ENCODE data around the gene MRPS15. TPM values are rescaled to one million over a fixed set of nuclear protein-coding genes. Genes with fewer than 3 reads are reported as not detected.

MRPS15 gene
- total and polyA plus RNA-seq, 4 donors = 41.8 to 95.0 (median 59.8) TPM

- no peak overlapping the region for H3K9ac ChIP-seq (ENCODE audit: low read depth in 1 of 2, low read length in 2 of 2)
- H3K27ac ChIP-seq (ENCODE audit: low read depth in 1 of 2, low read length in 2 of 2) = no peak overlapping the region
- H3K9me3 ChIP-seq (ENCODE audit: control insufficient read depth in 4 of 4, low read length in 3 of 4) = no peaks in the 10 kb centered on the region
- no peak overlapping the region for H3K4me3 ChIP-seq (ENCODE audit: low read depth in 1 of 3, low read length in 3 of 3)
- TF ChIP-seq, protein P1, sequence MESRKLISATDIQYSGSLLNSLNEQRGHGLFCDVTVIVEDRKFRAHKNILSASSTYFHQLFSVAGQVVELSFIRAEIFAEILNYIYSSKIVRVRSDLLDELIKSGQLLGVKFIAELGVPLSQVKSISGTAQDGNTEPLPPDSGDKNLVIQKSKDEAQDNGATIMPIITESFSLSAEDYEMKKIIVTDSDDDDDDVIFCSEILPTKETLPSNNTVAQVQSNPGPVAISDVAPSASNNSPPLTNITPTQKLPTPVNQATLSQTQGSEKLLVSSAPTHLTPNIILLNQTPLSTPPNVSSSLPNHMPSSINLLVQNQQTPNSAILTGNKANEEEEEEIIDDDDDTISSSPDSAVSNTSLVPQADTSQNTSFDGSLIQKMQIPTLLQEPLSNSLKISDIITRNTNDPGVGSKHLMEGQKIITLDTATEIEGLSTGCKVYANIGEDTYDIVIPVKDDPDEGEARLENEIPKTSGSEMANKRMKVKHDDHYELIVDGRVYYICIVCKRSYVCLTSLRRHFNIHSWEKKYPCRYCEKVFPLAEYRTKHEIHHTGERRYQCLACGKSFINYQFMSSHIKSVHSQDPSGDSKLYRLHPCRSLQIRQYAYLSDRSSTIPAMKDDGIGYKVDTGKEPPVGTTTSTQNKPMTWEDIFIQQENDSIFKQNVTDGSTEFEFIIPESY (IDR thresholded peaks at IDR 0.05) = no peak
- no peak for TF ChIP-seq REST (IDR thresholded peaks at IDR 0.05)
- TF ChIP-seq, protein P2, sequence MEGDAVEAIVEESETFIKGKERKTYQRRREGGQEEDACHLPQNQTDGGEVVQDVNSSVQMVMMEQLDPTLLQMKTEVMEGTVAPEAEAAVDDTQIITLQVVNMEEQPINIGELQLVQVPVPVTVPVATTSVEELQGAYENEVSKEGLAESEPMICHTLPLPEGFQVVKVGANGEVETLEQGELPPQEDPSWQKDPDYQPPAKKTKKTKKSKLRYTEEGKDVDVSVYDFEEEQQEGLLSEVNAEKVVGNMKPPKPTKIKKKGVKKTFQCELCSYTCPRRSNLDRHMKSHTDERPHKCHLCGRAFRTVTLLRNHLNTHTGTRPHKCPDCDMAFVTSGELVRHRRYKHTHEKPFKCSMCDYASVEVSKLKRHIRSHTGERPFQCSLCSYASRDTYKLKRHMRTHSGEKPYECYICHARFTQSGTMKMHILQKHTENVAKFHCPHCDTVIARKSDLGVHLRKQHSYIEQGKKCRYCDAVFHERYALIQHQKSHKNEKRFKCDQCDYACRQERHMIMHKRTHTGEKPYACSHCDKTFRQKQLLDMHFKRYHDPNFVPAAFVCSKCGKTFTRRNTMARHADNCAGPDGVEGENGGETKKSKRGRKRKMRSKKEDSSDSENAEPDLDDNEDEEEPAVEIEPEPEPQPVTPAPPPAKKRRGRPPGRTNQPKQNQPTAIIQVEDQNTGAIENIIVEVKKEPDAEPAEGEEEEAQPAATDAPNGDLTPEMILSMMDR (IDR thresholded peaks at IDR 0.05; ENCODE audit: low read depth, low read length, missing input control) = no peak
- no peak for TF ChIP-seq NR2F2 (IDR thresholded peaks at IDR 0.05)
- TF ChIP-seq MAX (IDR thresholded peaks at IDR 0.05) = no peak
- no peak for TF ChIP-seq RAD21 (IDR thresholded peaks at IDR 0.05)
- no peak for TF ChIP-seq HNF4G (IDR thresholded peaks at IDR 0.05)
- TF ChIP-seq YY1 (IDR thresholded peaks at IDR 0.05) = no peak
- TF ChIP-seq FOXA1 (IDR thresholded peaks at IDR 0.05) = no peak
- TF ChIP-seq EGR1 (IDR thresholded peaks at IDR 0.05; ENCODE audit: low read depth in 2 of 2) = no peak
- TF ChIP-seq FOXA2 (IDR thresholded peaks at IDR 0.05) = no peak
- no peak for TF ChIP-seq TAF1 (conservative IDR thresholded peaks at IDR 0.05)
- no peak for TF ChIP-seq ATF3 (IDR thresholded peaks at IDR 0.05)
- no peak for TF ChIP-seq JUND (IDR thresholded peaks at IDR 0.05)
- TF ChIP-seq GABPA (IDR thresholded peaks at IDR 0.05 in 1 of 2, conservative IDR thresholded peaks at IDR 0.05 in 1 of 2) = no peak
- no peak for TF ChIP-seq RXRA (IDR thresholded peaks at IDR 0.05)
- TF ChIP-seq SP1 (IDR thresholded peaks at IDR 0.05) = no peak
- no peaks in the 10 kb centered on the region for H3K4me1 ChIP-seq (ENCODE audit: control insufficient read depth in 4 of 4, insufficient read depth in 4 of 4, low read length in 3 of 4)
- WGBS = 93% methylated on average over 9 of the region's 9 CpGs
- no peaks in the 10 kb centered on the region for H3K36me3 ChIP-seq (ENCODE audit: control insufficient read depth in 4 of 4, insufficient read depth in 3 of 4, low read depth in 1 of 4, low read length in 3 of 4)
- no peaks in the 10 kb centered on the region for H3K27me3 ChIP-seq (ENCODE audit: control insufficient read depth in 4 of 4, insufficient read depth in 4 of 4, low read length in 3 of 4)
- DNase-seq (ENCODE audit: low spot score) = no peak
Measured at GRCh38 chr1:36493524-36493923, 29.3 kb upstream of the MRPS15 start.

DNA sequence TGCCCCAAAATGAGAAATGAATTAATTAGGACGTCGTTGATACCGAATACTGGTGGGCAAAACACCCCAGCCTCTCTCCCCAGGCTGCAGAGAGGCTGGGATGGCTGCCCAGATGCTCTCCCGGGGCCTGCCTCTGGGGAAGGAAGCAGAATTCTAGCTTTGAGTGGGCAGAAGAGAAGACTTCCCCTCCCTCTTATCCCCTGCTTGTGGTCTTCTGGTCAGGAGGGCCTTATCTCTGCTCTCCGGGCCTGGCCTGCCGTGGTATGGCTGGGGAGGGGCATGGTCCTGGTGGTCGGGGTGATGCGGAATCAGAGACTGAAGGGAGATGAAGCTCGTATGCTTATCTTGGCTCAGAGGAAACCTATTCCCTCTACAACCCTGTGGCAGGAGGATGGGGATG lies 28.3 kb upstream of the MRPS15 start:
- H3K36me3 ChIP-seq (ENCODE audit: control insufficient read depth in 4 of 4, insufficient read depth in 3 of 4, low read depth in 1 of 4, low read length in 3 of 4) = no peaks in the 10 kb centered on the region
- WGBS = 66% methylated on average over 9 of the region's 9 CpGs

More for the DNA sequence above, 28.3 kb upstream of the MRPS15 start:
- no peaks in the 10 kb centered on the region for H3K9me3 ChIP-seq (ENCODE audit: control insufficient read depth in 4 of 4, low read length in 3 of 4)
- H3K4me3 ChIP-seq (ENCODE audit: low read depth in 1 of 3, low read length in 3 of 3) = no peak overlapping the region
- H3K9ac ChIP-seq (ENCODE audit: low read depth in 1 of 2, low read length in 2 of 2) = no peak overlapping the region
- no peak overlapping the region for H3K27ac ChIP-seq (ENCODE audit: low read depth in 1 of 2, low read length in 2 of 2)
- H3K27me3 ChIP-seq (ENCODE audit: control insufficient read depth in 4 of 4, insufficient read depth in 4 of 4, low read length in 3 of 4) = no peaks in the 10 kb centered on the region
- no peak for DNase-seq (ENCODE audit: low spot score)
- TF ChIP-seq HNF4A (conservative IDR thresholded peaks at IDR 0.05) (no peak), ATF3 (IDR thresholded peaks at IDR 0.05) (no peak), HNF4G (IDR thresholded peaks at IDR 0.05) (no peak), FOXA2 (IDR thresholded peaks at IDR 0.05) (no peak), REST (IDR thresholded peaks at IDR 0.05) (no peak), RXRA (IDR thresholded peaks at IDR 0.05) (no peak)
- peaks cover 0 to 4% (median 2%) of the 10 kb centered on the region in 4 donors for H3K4me1 ChIP-seq (ENCODE audit: control insufficient read depth in 4 of 4, insufficient read depth in 4 of 4, low read length in 3 of 4)
